Measurements from ENCODE around the gene UMAD1.

The UMAD1 gene

DNA sequence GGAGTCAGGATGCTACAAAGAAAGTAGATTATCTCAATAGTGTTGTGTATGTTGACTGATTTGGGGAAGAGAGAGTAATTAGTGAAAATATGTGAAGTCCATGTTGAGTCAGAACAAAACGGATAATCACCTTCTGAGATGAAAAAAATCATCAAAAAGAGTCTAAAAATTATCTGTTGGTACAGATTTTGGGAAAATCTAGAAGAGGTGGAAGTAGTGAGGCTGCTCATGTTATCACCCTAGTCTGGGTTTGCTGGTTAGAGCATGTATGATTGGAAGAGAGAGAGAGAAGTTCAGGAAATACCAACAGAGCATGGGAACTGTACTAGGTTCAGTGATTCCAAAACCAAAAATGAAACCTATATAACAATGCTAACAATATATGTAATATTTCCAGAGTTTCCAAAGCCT, 65.6 kb downstream of the UMAD1 start:
- Histone ChIP-seq H3K9me3 (ENCODE audit: insufficient read depth, low read depth, low read length) (no peaks in the 10 kb centered on the region), H3K27me3 (ENCODE audit: insufficient read depth, low read length, poor library complexity, severe bottlenecking) (no peaks in the 10 kb centered on the region), H3K36me3 (ENCODE audit: insufficient read depth, low read length) (no peaks in the 10 kb centered on the region), H3K4me3 (ENCODE audit: low read length, poor library complexity, severe bottlenecking) (no peak overlapping the region), H3K9ac (ENCODE audit: low read depth, low read length, poor library complexity, severe bottlenecking) (no peak overlapping the region), H2AFZ (ENCODE audit: low read length) (no peak overlapping the region), H3F3A (ENCODE audit: low read depth) (no peaks in the 10 kb centered on the region), H3K4me1 (ENCODE audit: insufficient read depth, low read length, poor library complexity, severe bottlenecking) (peaks cover 6% of the 10 kb centered on the region), H3K9me2 (replicated peaks; ENCODE audit: low read depth, low read length) (no peaks in the 10 kb centered on the region), H4K20me1 (ENCODE audit: insufficient read depth, low read length, poor library complexity, severe bottlenecking) (no peaks in the 10 kb centered on the region), H3K4me2 (ENCODE audit: low read depth, low read length, poor library complexity, severe bottlenecking) (no peak overlapping the region), H3K79me2 (ENCODE audit: insufficient read depth, low read length) (no peaks in the 10 kb centered on the region)
- no peak for TF ChIP-seq EZH2phosphoT487 (IDR thresholded peaks at IDR 0.05; ENCODE audit: borderline replicate concordance)
- TF ChIP-seq, protein P1, sequence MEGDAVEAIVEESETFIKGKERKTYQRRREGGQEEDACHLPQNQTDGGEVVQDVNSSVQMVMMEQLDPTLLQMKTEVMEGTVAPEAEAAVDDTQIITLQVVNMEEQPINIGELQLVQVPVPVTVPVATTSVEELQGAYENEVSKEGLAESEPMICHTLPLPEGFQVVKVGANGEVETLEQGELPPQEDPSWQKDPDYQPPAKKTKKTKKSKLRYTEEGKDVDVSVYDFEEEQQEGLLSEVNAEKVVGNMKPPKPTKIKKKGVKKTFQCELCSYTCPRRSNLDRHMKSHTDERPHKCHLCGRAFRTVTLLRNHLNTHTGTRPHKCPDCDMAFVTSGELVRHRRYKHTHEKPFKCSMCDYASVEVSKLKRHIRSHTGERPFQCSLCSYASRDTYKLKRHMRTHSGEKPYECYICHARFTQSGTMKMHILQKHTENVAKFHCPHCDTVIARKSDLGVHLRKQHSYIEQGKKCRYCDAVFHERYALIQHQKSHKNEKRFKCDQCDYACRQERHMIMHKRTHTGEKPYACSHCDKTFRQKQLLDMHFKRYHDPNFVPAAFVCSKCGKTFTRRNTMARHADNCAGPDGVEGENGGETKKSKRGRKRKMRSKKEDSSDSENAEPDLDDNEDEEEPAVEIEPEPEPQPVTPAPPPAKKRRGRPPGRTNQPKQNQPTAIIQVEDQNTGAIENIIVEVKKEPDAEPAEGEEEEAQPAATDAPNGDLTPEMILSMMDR (conservative IDR thresholded peaks at IDR 0.05; ENCODE audit: low read length) = no peak

DNA sequence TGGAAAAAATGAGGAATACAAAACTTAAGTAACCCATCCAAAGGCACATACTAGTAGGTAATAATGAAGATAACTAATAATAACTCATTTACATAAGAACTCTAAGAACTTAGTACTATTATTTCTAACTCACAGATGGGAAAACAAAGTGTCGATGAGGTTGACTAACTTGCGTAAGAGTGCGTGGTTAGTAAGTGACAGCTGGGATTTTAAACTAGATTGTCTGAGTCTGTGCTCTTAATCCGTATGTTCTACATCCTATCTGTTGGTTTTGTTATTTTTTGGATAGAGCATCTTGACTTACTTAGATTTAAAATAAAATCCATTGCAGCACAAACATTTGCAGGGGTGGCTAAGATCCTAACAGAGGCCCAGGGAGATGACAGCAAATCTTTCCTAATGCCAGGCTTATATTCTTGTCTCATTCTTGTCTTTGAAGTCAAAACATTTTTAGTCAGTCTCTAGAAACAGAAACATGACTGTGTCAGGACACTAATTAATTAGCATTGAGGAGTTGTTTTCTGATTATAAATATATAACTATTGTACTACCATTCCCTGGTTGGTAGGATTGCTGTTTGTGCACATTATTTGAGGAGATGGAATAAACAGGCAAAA, 66.1 kb downstream of the UMAD1 start:
- TF ChIP-seq, protein P1 (conservative IDR thresholded peaks at IDR 0.05; ENCODE audit: low read length) = no peak
- no peak for TF ChIP-seq EZH2phosphoT487 (IDR thresholded peaks at IDR 0.05; ENCODE audit: borderline replicate concordance)
- no peak overlapping the region for H3K4me2 ChIP-seq (ENCODE audit: low read depth, low read length, poor library complexity, severe bottlenecking)
- no peaks in the 10 kb centered on the region for H3F3A ChIP-seq (ENCODE audit: low read depth)
- H3K4me3 ChIP-seq (ENCODE audit: low read length, poor library complexity, severe bottlenecking) = no peak overlapping the region
- no peak overlapping the region for H3K9ac ChIP-seq (ENCODE audit: low read depth, low read length, poor library complexity, severe bottlenecking)
- H3K9me3 ChIP-seq (ENCODE audit: insufficient read depth, low read depth, low read length) = no peaks in the 10 kb centered on the region
- peaks cover under 1% of the 10 kb centered on the region for H3K4me1 ChIP-seq (ENCODE audit: insufficient read depth, low read length, poor library complexity, severe bottlenecking)
- H2AFZ ChIP-seq (ENCODE audit: low read length) = no peak overlapping the region
- no peaks in the 10 kb centered on the region for H3K79me2 ChIP-seq (ENCODE audit: insufficient read depth, low read length)
- no peaks in the 10 kb centered on the region for H3K9me2 ChIP-seq (replicated peaks; ENCODE audit: low read depth, low read length)
- H3K36me3 ChIP-seq (ENCODE audit: insufficient read depth, low read length) = no peaks in the 10 kb centered on the region
- no peaks in the 10 kb centered on the region for H3K27me3 ChIP-seq (ENCODE audit: insufficient read depth, low read length, poor library complexity, severe bottlenecking)
- no peaks in the 10 kb centered on the region for H4K20me1 ChIP-seq (ENCODE audit: insufficient read depth, low read length, poor library complexity, severe bottlenecking)

DNA sequence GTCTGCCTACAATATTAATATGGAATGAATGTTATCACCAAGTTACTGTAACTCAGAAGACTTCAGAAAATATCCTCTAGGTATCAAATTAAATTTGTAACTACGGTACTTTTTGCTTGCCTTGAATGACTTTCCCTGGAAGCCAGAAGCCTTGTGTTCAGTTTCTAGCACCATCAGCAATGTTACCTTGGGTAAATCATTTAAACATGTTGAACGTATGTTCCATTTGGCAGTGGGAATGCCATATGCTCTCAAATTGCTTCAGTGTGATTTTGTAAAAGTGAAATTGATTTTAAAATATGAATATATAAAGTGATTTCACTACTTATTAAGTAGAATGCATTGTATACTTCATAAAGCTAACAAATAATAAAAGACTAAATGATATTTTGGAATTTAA, 66.7 kb downstream of the UMAD1 start:
- no peaks in the 10 kb centered on the region for H3K9me3 ChIP-seq (ENCODE audit: insufficient read depth, low read depth, low read length)
- H3K27me3 ChIP-seq (ENCODE audit: insufficient read depth, low read length, poor library complexity, severe bottlenecking) = no peaks in the 10 kb centered on the region
- H3K79me2 ChIP-seq (ENCODE audit: insufficient read depth, low read length) = no peaks in the 10 kb centered on the region
- no peak overlapping the region for H3K4me3 ChIP-seq (ENCODE audit: low read length, poor library complexity, severe bottlenecking)
- TF ChIP-seq, protein P1 (conservative IDR thresholded peaks at IDR 0.05; ENCODE audit: low read length) = no peak
- no peak for TF ChIP-seq EZH2phosphoT487 (IDR thresholded peaks at IDR 0.05; ENCODE audit: borderline replicate concordance)
- H4K20me1 ChIP-seq (ENCODE audit: insufficient read depth, low read length, poor library complexity, severe bottlenecking) = no peaks in the 10 kb centered on the region
- H3K4me2 ChIP-seq (ENCODE audit: low read depth, low read length, poor library complexity, severe bottlenecking) = no peak overlapping the region
- H3F3A ChIP-seq (ENCODE audit: low read depth) = no peaks in the 10 kb centered on the region
- no peak overlapping the region for H2AFZ ChIP-seq (ENCODE audit: low read length)
- H3K9me2 ChIP-seq (replicated peaks; ENCODE audit: low read depth, low read length) = no peaks in the 10 kb centered on the region
- no peaks in the 10 kb centered on the region for H3K36me3 ChIP-seq (ENCODE audit: insufficient read depth, low read length)
- H3K4me1 ChIP-seq (ENCODE audit: insufficient read depth, low read length, poor library complexity, severe bottlenecking) = no peaks in the 10 kb centered on the region
- H3K9ac ChIP-seq (ENCODE audit: low read depth, low read length, poor library complexity, severe bottlenecking) = no peak overlapping the region
